ENCODE data around the gene NAA10. TPM values are rescaled to one million over a fixed set of nuclear protein-coding genes. Genes with fewer than 3 reads are reported as not detected.

NAA10 gene
- total and polyA plus RNA-seq, 2 experiments from 2014 or later, result 90.1 to 186 TPM

- Histone ChIP-seq H3K36me3 (no peaks in the 10 kb centered on the region), H3K27me3 (no peaks in the 10 kb centered on the region), H3K4me1 (ENCODE audit: low read depth) (no peaks in the 10 kb centered on the region), H3K4me3 (no peak overlapping the region), H3K9me3 (ENCODE audit: low read depth) (no peaks in the 10 kb centered on the region), H3K27ac (no peak overlapping the region)
- DNase-seq (ENCODE audit: low read depth in 1 of 2, low spot score in 1 of 2), result no peak
- TF ChIP-seq CTCF (IDR thresholded peaks at IDR 0.05; ENCODE audit: low read depth, low read length), result no peak
Observed at GRCh38 chrX:153959649-153960048, 24.8 kb upstream of the NAA10 start.

- no peak for DNase-seq (ENCODE audit: low read depth in 1 of 2, low spot score in 1 of 2)
- TF ChIP-seq CTCF (IDR thresholded peaks at IDR 0.05; ENCODE audit: low read depth, low read length), result no peak
- H3K9me3 ChIP-seq (ENCODE audit: low read depth), result no peaks in the 10 kb centered on the region
- no peaks in the 10 kb centered on the region for H3K4me1 ChIP-seq (ENCODE audit: low read depth)
- no peaks in the 10 kb centered on the region for H3K27me3 ChIP-seq
- H3K27ac ChIP-seq, result no peak overlapping the region
- no peaks in the 10 kb centered on the region for H3K36me3 ChIP-seq
- no peak overlapping the region for H3K4me3 ChIP-seq
Observed at GRCh38 chrX:153958605-153959004, 23.8 kb upstream of the NAA10 start.

- DNase-seq (ENCODE audit: low read depth in 1 of 2, low spot score in 1 of 2), result no peak
- Histone ChIP-seq H3K27ac (no peak overlapping the region), H3K36me3 (no peaks in the 10 kb centered on the region), H3K27me3 (no peaks in the 10 kb centered on the region), H3K4me3 (no peak overlapping the region), H3K4me1 (ENCODE audit: low read depth) (no peaks in the 10 kb centered on the region), H3K9me3 (ENCODE audit: low read depth) (no peaks in the 10 kb centered on the region)
- TF ChIP-seq CTCF (IDR thresholded peaks at IDR 0.05; ENCODE audit: low read depth, low read length), result no peak
Observed at GRCh38 chrX:153957224-153957623, 22.4 kb upstream of the NAA10 start.

GRCh38 chrX:153956044-153956907 lies 21.4 kb upstream of the NAA10 start:
- H3K36me3 ChIP-seq, result no peaks in the 10 kb centered on the region
- H3K27me3 ChIP-seq, result no peaks in the 10 kb centered on the region
- no peak for DNase-seq (ENCODE audit: low read depth in 1 of 2, low spot score in 1 of 2)
- H3K9me3 ChIP-seq (ENCODE audit: low read depth), result no peaks in the 10 kb centered on the region
- H3K4me1 ChIP-seq (ENCODE audit: low read depth), result no peaks in the 10 kb centered on the region
- TF ChIP-seq CTCF (IDR thresholded peaks at IDR 0.05; ENCODE audit: low read depth, low read length), result no peak
- no peak overlapping the region for H3K27ac ChIP-seq
- no peak overlapping the region for H3K4me3 ChIP-seq

GRCh38 chrX:153955228-153955732 lies 20.4 kb upstream of the NAA10 start:
- peaks cover under 1% of the 10 kb centered on the region for H3K36me3 ChIP-seq
- no peak for DNase-seq (ENCODE audit: low read depth in 1 of 2, low spot score in 1 of 2)

More at GRCh38 chrX:153955228-153955732, 20.4 kb upstream of the NAA10 start:
- no peaks in the 10 kb centered on the region for H3K4me1 ChIP-seq (ENCODE audit: low read depth)
- H3K4me3 ChIP-seq, result no peak overlapping the region
- H3K27me3 ChIP-seq, result no peaks in the 10 kb centered on the region
- H3K9me3 ChIP-seq (ENCODE audit: low read depth), result no peaks in the 10 kb centered on the region
- no peak overlapping the region for H3K27ac ChIP-seq
- TF ChIP-seq CTCF (IDR thresholded peaks at IDR 0.05; ENCODE audit: low read depth, low read length), result no peak
